ENCODE measurements around the gene SIT1.

The SIT1 gene

DNA sequence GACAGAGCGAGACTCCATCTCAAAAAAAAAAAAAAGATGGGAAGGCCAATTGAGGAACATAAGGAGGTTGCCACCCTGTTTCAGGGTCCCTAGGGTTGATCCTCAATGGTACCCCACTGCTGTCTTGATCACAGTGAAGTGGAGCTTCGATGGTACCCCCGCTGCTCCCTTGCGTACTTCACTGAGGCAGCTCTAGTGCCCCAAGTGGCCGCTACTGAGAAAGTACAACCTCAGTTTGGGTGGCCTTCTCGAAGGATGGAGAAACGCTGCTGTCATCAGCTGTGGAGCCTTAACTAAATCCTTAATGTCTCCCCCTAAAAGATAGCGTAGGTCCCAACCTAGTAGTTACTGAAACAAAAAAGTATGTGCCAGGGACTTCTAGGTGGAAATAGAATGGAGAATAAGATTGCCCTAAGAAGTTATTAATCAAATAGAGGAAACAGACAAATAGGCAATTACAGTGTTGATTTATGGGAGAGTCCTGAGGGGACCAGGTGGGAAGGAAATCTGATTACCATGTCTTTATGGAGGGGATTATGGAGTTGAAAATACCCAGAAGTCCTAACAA, 39.4 kb downstream of the SIT1 start:
- peak; percentile 70 for DNase-seq (ENCODE audit: low read depth)
- no peak overlapping the region for H3K9ac ChIP-seq (ENCODE audit: low read length)
- H3K27me3 ChIP-seq (replicated peaks; ENCODE audit: control insufficient read depth, insufficient read depth, low read length) = no peaks in the 10 kb centered on the region
- peaks cover 32% of the 10 kb centered on the region for H3K36me3 ChIP-seq (ENCODE audit: control insufficient read depth, insufficient read depth, low read length, severe bottlenecking)
- no peaks in the 10 kb centered on the region for H3K9me3 ChIP-seq (ENCODE audit: control insufficient read depth, low read length)
- H3K4me3 ChIP-seq (ENCODE audit: low read length) = no peak overlapping the region
- peaks cover 8% of the 10 kb centered on the region for H3K4me1 ChIP-seq (ENCODE audit: control insufficient read depth, insufficient read depth, low read length)

DNA sequence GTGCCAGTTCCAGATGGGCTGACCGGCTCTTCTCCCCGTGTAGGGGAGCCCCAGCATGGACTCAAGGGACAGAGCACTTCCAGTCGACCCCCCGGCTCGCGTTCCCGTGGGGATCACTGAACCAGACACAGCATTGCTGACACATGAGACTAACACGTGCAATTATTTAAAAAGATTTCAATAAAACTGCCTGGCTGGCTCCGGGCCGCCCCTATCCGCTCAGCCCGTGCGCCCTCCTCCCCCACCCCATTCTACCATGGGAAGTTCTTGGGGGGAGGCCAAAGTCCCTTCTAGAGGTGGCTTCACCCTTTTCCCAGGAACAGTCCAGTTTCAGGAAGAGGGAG, 40.9 kb downstream of the SIT1 start:
- no peak for DNase-seq (ENCODE audit: low read depth)
- peaks cover 32% of the 10 kb centered on the region for H3K36me3 ChIP-seq (ENCODE audit: control insufficient read depth, insufficient read depth, low read length, severe bottlenecking)
- no peak overlapping the region for H3K4me3 ChIP-seq (ENCODE audit: low read length)

DNA sequence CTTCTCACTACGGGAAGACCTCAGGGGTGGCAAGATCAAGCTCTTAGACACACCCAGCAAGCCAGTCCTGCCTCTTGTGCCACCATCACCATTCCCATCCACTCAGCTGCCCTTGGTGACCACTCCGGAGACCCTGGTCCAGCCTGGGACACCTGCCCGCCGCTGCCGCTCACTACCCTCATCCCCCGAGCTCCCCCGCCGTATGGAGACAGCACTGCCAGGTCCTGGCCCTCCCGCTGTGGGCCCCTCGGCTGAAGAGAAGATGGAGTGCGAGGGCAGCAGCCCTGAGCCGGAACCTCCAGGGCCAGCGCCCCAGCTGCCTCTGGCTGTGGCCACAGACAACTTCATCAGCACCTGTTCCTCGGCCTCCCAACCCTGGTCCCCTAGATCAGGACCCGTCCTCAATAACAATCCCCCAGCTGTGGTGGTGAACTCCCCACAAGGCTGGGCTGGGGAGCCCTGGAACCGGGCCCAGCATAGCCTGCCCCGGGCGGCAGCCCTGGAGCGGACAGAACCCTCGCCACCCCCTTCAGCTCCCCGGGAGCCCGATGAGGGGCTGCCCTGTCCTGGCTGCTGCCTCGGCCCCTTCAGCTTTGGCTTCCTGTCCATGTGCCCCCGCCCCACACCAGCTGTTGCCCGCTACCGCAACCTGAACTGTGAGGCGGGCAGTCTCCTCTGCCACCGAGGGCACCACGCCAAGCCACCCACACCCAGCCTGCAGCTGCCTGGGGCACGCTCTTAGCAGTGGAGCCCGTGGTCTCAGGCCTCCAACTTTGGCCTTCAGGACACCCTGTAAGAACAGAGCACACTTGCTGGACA, 41.5 kb downstream of the SIT1 start:
- no peaks in the 10 kb centered on the region for H3K9me3 ChIP-seq (ENCODE audit: control insufficient read depth, low read length)
- DNase-seq (ENCODE audit: low read depth) = no peak
- no peak overlapping the region for H3K4me3 ChIP-seq (ENCODE audit: low read length)
- H3K36me3 ChIP-seq (ENCODE audit: control insufficient read depth, insufficient read depth, low read length, severe bottlenecking) = peaks cover 32% of the 10 kb centered on the region
- H3K27me3 ChIP-seq (replicated peaks; ENCODE audit: control insufficient read depth, insufficient read depth, low read length) = no peaks in the 10 kb centered on the region
- peaks cover 20% of the 10 kb centered on the region for H3K4me1 ChIP-seq (ENCODE audit: control insufficient read depth, insufficient read depth, low read length)
- H3K9ac ChIP-seq (ENCODE audit: low read length) = no peak overlapping the region

More for the DNA sequence above, 40.9 kb downstream of the SIT1 start:
- H3K9me3 ChIP-seq (ENCODE audit: control insufficient read depth, low read length) = no peaks in the 10 kb centered on the region
- no peaks in the 10 kb centered on the region for H3K27me3 ChIP-seq (replicated peaks; ENCODE audit: control insufficient read depth, insufficient read depth, low read length)
- H3K9ac ChIP-seq (ENCODE audit: low read length) = no peak overlapping the region
- H3K4me1 ChIP-seq (ENCODE audit: control insufficient read depth, insufficient read depth, low read length) = peaks cover 14% of the 10 kb centered on the region

DNA sequence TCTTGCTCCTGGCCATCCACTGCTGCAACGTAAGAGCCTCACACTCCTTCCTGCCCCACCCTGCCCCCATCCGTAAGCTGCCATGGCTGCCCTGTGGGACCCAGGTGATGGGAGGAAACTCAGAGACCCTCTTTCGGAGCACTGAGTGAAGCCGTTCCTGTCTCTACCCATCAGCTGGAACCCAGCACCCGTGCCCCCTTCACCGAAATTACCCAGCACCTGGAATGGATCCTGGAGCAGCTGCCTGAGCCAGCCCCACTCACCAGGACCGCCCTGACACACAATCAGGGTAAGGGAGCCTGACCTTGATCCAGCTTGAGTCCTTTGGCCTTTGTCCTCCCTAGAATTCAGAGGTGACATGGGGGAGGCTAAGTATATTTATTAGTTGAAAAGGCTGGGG, 42.5 kb downstream of the SIT1 start:
- Histone ChIP-seq H3K27me3 (replicated peaks; ENCODE audit: control insufficient read depth, insufficient read depth, low read length) (no peaks in the 10 kb centered on the region), H3K9me3 (ENCODE audit: control insufficient read depth, low read length) (no peaks in the 10 kb centered on the region), H3K36me3 (ENCODE audit: control insufficient read depth, insufficient read depth, low read length, severe bottlenecking) (peaks cover 32% of the 10 kb centered on the region), H3K9ac (ENCODE audit: low read length) (no peak overlapping the region), H3K4me3 (ENCODE audit: low read length) (no peak overlapping the region), H3K4me1 (ENCODE audit: control insufficient read depth, insufficient read depth, low read length) (peaks cover 21% of the 10 kb centered on the region)
- no peak for DNase-seq (ENCODE audit: low read depth)

DNA sequence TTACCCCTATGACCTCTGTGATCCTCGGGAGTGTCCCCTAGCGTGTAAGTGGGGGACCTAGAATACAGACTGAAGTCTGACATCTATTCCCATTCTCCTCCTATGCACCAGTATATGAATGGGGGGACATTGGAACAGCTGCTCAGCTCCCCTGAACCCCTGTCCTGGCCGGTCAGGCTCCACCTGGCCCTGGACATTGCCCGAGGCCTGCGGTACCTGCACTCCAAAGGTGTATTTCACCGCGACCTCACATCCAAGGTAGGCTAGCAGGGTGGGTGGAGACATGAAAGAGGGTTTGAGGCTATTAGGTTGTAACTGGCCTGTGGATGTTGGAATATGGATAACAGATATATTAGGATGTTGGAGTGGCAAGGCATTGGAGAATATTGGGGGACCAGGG, 44.0 kb downstream of the SIT1 start:
- no peak for DNase-seq (ENCODE audit: low read depth)
- peak overlapping the region; percentile 92 for H3K4me3 ChIP-seq (ENCODE audit: low read length)
- peaks cover 28% of the 10 kb centered on the region for H3K4me1 ChIP-seq (ENCODE audit: control insufficient read depth, insufficient read depth, low read length)
- H3K27me3 ChIP-seq (replicated peaks; ENCODE audit: control insufficient read depth, insufficient read depth, low read length) = no peaks in the 10 kb centered on the region
- H3K36me3 ChIP-seq (ENCODE audit: control insufficient read depth, insufficient read depth, low read length, severe bottlenecking) = peaks cover 32% of the 10 kb centered on the region
- H3K9me3 ChIP-seq (ENCODE audit: control insufficient read depth, low read length) = no peaks in the 10 kb centered on the region
- H3K9ac ChIP-seq (ENCODE audit: low read length) = peak overlapping the region; percentile 89

DNA sequence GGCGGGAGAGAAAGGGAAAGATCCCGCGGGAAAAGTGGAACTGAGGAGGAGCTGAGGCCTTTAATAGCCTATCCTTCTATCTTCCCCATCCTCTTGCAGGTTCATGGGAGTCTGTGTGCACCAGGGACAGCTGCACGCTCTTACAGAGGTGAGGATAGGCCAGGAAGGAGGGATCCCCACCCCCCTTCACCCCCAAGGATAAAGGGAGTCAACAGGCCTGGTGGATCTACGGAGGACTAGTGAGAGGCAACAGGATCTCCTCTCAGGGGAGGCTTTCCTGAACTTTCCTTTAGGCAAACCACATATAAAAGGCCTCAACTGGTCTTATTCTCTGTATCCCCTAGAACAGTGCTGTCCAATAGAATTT, 44.6 kb downstream of the SIT1 start:
- Histone ChIP-seq H3K9me3 (ENCODE audit: control insufficient read depth, low read length) (no peaks in the 10 kb centered on the region), H3K27me3 (replicated peaks; ENCODE audit: control insufficient read depth, insufficient read depth, low read length) (no peaks in the 10 kb centered on the region), H3K4me3 (ENCODE audit: low read length) (peak overlapping the region; percentile 92), H3K36me3 (ENCODE audit: control insufficient read depth, insufficient read depth, low read length, severe bottlenecking) (peaks cover 32% of the 10 kb centered on the region), H3K9ac (ENCODE audit: low read length) (peak overlapping the region; percentile 89), H3K4me1 (ENCODE audit: control insufficient read depth, insufficient read depth, low read length) (peaks cover 28% of the 10 kb centered on the region)
- peak; percentile 37 for DNase-seq (ENCODE audit: low read depth)

DNA sequence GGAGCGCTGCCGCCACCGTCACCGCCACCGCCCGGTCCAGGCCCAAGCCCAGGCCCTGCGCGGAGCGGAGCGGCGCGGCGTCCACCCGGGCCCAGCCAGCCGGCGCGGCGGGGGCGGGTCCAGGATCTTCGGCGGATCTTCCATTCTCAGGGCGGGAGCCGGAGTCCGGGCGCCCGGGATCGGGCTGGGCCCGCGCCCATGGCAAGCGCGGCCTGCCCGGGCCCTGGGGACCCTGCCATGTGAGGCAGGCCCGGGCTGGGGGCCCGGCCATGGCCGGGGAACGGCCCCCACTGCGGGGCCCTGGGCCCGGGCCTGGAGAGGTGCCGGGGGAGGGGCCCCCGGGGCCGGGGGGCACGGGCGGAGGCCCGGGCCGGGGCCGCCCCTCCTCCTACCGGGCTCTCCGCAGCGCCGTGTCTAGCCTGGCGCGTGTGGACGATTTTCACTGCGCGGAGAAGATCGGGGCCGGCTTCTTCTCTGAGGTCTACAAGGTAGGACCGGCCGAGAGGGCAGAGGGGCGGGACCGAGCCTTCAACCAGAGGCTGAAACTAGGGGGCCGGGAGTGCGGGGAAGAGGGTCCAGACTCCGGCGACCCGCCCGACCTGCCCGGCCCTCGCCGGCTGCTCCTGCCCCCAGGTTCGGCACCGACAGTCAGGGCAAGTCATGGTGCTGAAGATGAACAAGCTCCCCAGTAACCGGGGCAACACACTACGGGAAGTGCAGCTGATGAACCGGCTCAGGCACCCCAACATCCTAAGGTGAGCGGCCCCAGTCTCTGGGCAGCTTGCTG, 45.2 kb downstream of the SIT1 start:
- H3K9me3 ChIP-seq (ENCODE audit: control insufficient read depth, low read length) = no peaks in the 10 kb centered on the region
- peak; percentile 73 for DNase-seq (ENCODE audit: low read depth)
- no peaks in the 10 kb centered on the region for H3K27me3 ChIP-seq (replicated peaks; ENCODE audit: control insufficient read depth, insufficient read depth, low read length)
- peak overlapping the region; percentile 92 for H3K4me3 ChIP-seq (ENCODE audit: low read length)
- peaks cover 32% of the 10 kb centered on the region for H3K36me3 ChIP-seq (ENCODE audit: control insufficient read depth, insufficient read depth, low read length, severe bottlenecking)
- peak overlapping the region; percentile 89 for H3K9ac ChIP-seq (ENCODE audit: low read length)
- peaks cover 28% of the 10 kb centered on the region for H3K4me1 ChIP-seq (ENCODE audit: control insufficient read depth, insufficient read depth, low read length)

DNA sequence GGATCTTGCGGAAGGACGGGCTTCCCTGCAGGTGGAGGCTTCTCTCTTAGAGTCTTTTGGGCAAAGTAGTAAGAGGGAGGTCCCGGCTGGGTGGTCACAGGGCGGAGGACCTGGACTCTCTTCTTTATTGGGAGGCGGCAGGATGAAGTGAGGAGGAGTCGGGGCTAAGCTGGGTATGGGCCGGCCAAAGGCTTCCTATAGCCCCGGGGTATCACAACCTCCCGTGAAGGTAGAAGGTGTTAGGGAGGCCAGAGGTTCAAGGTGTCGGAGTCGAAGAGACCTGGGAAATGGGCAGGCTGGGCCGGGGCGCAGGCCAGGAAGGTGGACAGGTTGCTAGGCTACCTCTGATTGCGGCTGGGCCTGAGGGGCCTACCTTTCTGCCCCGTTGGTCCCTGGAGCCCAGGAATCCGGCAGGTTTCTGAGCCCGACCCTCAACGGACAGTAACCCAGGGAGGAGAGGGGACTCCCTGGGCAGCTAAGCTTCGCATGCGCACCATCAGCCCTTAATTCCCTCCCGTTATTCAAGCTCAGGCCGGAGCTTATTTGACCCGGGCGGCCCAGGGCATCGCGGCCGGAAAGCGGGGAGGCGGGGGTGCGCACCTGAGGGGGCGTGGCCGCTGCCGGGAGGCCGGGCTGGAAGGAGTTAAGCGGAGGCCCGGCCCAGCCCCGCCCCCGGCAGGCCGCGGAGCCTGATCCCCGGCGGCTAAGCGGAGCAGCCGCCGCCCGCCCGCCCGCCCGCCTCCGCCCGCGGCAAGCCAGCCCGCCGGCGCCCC, 46.0 kb downstream of the SIT1 start, which contains the start of gene TESK1:
TSS of gene TESK1 (plus strand) at position 685 of the 773 bp plus-strand sequence. CDS start 358 bp downstream, outside the sequence.
- no peaks in the 10 kb centered on the region for H3K9me3 ChIP-seq (ENCODE audit: control insufficient read depth, low read length)
- H3K27me3 ChIP-seq (replicated peaks; ENCODE audit: control insufficient read depth, insufficient read depth, low read length) = no peaks in the 10 kb centered on the region
- H3K9ac ChIP-seq (ENCODE audit: low read length) = peak within 1 kb of the TSS; percentile 89
- peak within 1 kb of the TSS; percentile 92 for H3K4me3 ChIP-seq (ENCODE audit: low read length)
- peaks cover 27% of the 10 kb centered on the region for H3K36me3 ChIP-seq (ENCODE audit: control insufficient read depth, insufficient read depth, low read length, severe bottlenecking)
- peaks cover 32% of the 10 kb centered on the region for H3K4me1 ChIP-seq (ENCODE audit: control insufficient read depth, insufficient read depth, low read length)
- peak; percentile 83 for DNase-seq (ENCODE audit: low read depth)

DNA sequence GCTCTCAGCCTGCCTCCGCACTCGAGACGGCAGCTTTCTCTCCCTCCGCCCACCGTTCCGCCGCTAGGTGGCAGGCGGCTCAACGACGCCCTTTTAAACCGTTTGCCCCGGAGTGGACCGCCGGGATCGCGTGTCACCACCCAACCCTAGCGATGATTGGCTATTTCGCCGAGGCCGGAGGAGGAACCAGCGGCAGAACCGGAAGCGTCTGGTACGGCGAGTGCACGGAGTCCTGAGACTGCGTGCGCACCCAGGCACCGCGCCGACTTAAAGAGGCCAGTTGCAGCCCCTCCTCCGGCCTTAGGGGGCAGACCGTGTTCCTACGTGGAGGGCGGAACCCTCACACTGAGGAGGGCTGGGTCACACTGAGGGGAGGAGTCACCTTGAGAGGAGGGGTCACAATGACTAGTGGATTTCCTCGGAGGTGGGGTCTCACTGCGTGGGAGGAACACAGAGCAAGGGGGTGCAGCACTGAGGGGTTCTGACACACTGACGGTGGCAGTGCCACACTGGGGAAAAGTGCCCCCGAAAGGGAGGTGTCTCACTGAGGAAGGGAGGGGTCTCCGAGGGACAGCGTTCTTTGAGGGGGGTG, 46.6 kb downstream of the SIT1 start:
- Histone ChIP-seq H3K9me3 (ENCODE audit: control insufficient read depth, low read length) (no peaks in the 10 kb centered on the region), H3K36me3 (ENCODE audit: control insufficient read depth, insufficient read depth, low read length, severe bottlenecking) (peaks cover 20% of the 10 kb centered on the region), H3K4me3 (ENCODE audit: low read length) (peak overlapping the region; percentile 83), H3K27me3 (replicated peaks; ENCODE audit: control insufficient read depth, insufficient read depth, low read length) (no peaks in the 10 kb centered on the region), H3K4me1 (ENCODE audit: control insufficient read depth, insufficient read depth, low read length) (peaks cover 32% of the 10 kb centered on the region), H3K9ac (ENCODE audit: low read length) (peak overlapping the region; percentile 89)
- DNase-seq (ENCODE audit: low read depth) = peak; percentile 100

DNA sequence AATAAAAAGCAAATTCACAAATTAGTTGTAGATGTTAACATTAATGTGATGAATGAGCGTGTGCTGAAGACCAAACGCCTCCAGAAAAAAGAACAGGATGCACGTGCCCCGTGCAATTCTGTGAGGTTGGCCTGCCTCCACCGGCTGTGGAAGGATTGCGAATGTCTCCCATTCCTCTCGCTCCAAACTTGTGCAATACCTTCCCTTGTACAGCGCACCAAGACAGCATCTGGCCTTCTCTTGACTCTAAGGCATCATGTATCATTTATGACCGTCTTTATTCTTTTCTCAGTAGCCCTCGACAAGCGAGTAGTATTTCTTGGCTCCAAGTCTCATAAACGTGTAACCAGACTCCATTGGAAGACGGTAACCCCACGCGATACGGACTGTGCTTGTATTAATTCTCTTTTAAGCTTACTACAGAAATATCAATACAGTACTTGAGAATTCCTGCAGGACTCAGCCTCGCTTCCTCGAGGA, 47.2 kb downstream of the SIT1 start:
- no peaks in the 10 kb centered on the region for H3K9me3 ChIP-seq (ENCODE audit: control insufficient read depth, low read length)
- H3K36me3 ChIP-seq (ENCODE audit: control insufficient read depth, insufficient read depth, low read length, severe bottlenecking) = peaks cover 15% of the 10 kb centered on the region
- H3K27me3 ChIP-seq (replicated peaks; ENCODE audit: control insufficient read depth, insufficient read depth, low read length) = no peaks in the 10 kb centered on the region
- peaks cover 32% of the 10 kb centered on the region for H3K4me1 ChIP-seq (ENCODE audit: control insufficient read depth, insufficient read depth, low read length)
- H3K4me3 ChIP-seq (ENCODE audit: low read length) = peak overlapping the region; percentile 83
- DNase-seq (ENCODE audit: low read depth) = peak; percentile 93
- peak overlapping the region; percentile 89 for H3K9ac ChIP-seq (ENCODE audit: low read length)

All from adipocyte (in vitro differentiated cells).